Lung microvascular endothelial cell (primary cell): ENCODE data around the gene FLRT1. TPM values are rescaled to one million over a fixed set of nuclear protein-coding genes. Genes with fewer than 3 reads are reported as not detected.

ENCODE experiments used
- DNase-seq, 2 donors: peaks; one replicate each; pipeline versions ENCODE4 v3.0.0 to v3.0.0-alpha.2; 2010; ENCODE audit warnings: low read depth in 2 of 2
- total RNA-seq: library from RNA; depleted of rRNA; stranded (reverse); fragments of >200 nt; gene quantifications from 2 replicates; pipeline ENCODE4 v1.2.1, GENCODE V29; 2014

The FLRT1 gene
- total RNA-seq, 1 donor from 2014 or later, result not detected

DNA sequence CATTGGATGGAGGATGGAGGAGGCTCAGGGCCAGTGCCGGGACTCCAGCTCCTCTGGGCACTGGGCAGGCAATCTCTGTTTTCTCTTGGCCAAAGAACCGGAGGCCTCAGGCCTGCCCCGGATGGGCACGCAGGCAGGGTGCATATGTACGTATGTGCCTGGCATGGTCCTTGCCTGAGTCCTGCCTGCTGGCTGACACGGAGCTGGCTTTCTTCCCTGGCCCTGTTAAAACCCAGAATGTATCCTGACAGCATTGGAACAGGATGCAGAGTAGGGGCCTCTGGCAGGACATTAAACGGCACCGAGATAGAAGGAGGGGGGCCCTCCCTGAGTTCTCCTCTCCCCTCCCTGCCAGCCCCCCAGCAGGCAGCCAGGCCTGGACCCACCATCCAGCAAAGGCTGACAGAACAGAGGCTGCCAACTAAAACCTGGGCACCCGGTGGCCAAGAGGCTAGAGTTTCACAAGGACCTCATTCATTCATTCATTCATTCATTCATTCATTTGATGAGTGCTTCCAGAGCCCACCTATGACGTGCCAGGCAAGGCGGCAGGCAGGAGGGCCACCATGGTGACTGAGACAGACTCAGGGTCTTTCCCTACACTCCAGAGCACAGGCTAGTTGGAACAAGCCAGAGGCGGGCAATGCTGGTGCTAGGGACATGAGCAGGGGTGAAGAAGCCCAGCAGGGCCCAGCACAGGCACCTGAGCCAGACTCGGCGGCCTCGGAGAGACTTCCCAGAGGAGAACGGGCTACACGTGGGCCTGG is 28.8 kb downstream of the FLRT1 start:
- no peak for DNase-seq

DNA sequence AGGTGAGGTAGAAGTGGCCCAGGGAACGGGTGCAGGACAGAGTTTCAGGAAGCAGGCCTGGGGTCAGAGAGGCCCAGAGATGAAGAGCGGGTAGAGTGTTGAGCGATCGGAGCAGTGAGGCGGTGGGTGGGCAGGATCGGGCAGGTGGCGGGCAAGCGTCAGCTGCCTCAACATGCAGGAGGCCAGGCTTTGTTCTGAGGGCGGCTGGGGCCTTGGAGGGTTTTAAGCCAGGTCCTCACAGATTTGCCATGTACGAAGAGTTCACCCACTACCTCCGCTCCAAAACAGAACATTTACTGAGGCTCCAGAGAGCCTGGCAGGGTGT is 29.4 kb downstream of the FLRT1 start:
- DNase-seq, result no peak

DNA sequence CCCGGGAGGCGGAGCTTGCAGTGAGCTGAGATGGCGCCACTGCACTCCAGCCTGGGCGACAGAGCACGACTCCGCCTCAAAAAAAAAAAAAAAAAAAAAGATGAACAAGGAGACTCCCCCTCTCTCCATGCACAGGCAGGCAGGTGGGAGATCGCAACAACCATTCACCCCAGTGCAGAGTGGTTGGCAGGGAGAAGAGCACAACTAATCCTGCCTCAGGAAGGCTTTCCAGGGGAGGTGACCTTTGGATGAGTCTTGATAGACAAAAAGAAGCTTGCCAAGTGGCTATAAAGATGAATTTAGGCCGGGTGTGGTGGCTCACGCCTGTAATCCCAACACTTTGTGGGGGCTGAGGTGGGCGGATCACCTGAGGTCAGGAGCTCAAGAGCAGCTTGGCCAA is 30.0 kb downstream of the FLRT1 start:
- no peak for DNase-seq

- no peak for DNase-seq
These were observed 31.7 kb downstream of the FLRT1 start for GRCh38 chr11:64067230-64067993.

DNA sequence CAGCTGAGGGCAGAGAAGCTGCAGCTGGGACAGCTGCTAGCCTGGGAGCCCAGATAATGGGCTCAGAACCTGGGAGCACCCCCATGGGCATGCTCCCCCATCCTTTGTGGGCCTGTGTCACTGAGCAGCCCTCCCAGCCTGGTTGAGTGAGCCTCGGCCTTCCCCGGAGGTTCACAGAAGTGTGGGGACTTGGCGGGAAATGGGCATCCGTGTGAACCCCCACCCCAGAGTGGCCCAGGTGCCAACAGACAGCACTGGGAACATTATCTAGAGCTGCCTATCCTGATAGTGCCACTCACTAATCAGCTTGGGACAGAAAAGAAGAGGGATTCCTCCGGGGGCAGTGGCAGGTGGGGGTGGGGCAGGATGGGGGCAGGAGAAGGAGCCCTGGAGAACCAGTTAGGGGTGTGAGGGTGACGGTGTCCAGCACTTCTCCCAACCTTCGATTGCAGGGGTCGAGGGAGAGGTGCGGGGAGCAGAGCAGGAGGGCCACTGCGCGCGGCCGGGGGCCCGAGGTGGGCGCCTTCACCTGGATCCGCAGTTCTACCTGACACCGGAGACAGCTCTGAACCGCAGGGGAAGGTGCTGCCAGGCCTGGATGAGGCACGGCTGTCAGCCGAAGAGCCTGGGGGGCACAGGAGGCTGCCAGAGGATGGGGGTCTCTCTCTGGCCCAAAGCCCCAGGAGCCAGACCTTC is 33.1 kb downstream of the FLRT1 start:
- DNase-seq, result no peak

GRCh38 chr11:64069401-64070313 is 33.9 kb downstream of the FLRT1 start:
- DNase-seq, result no peak

GRCh38 chr11:64070314-64070681 is 34.6 kb downstream of the FLRT1 start:
- DNase-seq, result no peak

DNA sequence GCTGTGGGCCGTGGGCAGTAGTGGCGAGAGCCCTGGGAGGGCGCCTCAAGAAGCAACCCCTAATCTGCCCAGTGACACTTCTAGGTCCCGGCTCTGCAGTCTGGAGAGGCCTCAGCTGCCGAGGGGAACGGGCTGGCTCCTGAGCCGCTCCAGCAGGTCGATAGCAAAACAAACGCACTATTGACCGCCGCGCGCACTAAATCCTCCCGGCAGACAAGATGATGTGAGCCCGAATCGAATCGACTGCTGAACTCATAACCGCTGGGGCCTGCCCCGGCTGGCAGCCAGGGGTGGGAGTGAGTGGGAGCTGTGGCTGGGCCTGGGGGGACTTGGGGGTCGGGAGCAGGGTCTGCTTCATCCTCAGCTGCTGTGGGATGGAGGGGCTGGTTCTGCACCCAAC is 36.1 kb downstream of the FLRT1 start:
- no peak for DNase-seq

DNA sequence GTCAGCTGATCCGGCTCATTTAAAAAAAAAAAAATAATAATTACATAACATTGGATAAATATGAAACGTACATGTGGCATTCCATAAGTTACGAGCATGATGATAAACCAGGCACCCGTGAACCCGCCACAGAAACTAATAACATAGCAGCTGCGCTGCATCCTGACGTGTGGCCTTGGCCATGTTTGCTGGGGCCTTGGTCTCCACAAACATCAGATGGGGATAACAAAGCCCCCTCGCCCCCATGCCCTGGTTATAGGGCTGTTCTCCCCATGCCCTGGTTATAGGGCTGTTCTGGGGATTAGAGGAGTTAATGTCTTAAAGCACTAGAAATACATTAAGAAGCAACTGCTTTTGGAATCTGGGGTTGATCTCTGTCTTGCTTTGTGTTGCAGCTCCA is 36.7 kb downstream of the FLRT1 start:
- DNase-seq, result no peak

- no peak for DNase-seq
These were observed 37.1 kb downstream of the FLRT1 start for GRCh38 chr11:64072871-64073270.

- DNase-seq, result no peak
These were observed 37.8 kb downstream of the FLRT1 start for GRCh38 chr11:64073542-64073941.

GRCh38 chr11:64074239-64074638 is 38.5 kb downstream of the FLRT1 start:
- DNase-seq, result no peak

DNA sequence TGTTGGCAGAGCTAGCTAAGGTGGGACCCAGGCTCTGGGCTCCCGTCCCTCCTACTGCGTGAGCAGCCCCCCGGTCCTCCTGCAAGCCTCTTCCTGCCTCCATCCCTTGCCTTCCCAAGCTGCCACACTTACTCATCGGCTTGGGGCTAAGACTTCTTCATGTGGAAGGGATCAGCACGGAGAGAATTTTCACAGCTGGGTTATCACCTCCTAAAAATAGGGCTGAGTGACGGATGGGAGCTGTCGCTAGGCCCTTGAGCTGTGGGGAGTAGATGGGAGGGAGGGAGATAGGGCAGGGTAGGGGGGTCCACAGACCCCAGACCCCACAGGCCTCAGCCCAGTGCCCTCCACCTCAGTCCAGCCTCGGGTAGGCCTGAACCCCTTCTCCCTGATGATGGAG is 41.0 kb downstream of the FLRT1 start:
- DNase-seq, result no peak

DNA sequence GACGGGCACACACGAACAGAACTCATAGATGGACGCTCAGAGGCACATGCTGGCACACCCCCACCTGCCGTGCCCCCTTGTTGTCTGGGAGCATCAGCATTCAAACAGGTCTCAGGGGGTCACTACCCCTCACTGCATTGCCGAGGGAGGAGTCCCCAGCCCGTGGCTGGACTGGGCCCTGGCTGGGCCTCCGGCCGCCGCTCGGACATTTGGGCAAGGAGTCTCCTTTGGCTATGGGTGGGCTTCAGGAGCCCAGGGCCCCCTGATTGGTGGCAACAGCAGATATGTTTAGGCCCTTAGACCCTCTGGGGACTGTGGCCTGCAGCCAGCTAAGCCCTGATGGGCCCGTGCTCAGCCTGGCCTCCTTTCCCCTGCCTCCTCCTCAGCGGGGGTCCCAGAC is 41.9 kb downstream of the FLRT1 start:
- no peak for DNase-seq

- no peak for DNase-seq
These were observed 42.6 kb downstream of the FLRT1 start for GRCh38 chr11:64078284-64078683.

DNA sequence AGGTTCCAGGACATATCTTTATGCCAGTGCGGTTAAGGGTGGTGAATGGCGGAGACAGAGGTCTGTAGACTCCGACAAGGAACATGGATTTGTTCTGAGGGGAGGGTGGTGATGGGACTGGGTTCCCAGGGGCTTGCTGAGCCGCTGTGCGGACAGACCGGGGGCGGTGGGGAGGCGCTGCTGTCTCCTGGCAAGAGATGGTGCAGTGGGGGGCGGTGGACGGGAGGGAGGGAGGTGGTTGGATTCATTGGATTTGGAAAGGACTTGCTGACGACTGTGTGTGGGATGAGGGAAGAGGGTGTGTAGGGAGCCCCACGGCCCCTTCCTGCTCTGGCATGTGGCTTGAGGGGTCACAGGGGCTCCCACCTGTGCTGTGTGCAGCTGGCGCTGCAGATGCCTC is 43.2 kb downstream of the FLRT1 start:
- DNase-seq, result no peak

- no peak for DNase-seq
These were observed 44.7 kb downstream of the FLRT1 start for GRCh38 chr11:64080390-64080789.

DNA sequence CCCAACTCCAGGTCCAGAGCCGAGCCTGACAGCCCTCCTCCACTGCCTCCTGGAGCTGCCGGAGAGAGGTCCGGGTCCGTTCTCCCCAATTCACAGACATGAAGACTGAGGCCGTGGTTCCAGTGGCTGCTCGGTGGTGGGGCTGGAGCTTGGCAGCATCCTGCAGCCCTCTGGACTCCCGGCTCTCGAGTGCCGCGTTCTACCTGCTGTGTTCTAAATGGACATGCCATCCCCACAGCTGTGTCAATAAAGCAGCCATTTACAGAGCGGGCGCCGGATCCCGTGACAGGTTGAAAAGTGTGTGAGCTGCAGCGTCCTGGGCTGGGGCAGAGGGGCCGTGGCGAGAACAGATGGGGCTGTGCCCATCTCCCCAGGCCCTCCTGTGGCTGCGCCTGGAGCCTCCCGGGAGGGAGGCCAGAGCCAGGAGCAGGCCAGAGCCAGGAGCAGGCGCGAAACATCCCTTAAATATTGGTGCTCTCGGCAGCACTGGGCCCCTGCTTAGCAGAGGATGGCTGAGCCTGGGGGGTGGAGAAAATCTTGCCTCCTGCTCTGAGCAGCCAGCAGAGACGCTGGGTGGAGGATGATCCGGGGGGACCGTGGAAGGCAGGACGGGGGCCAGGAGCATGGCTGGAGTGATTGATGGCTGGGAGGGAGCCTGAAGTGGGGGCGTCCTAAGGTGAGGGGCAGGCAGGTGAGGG is 46.2 kb downstream of the FLRT1 start:
- DNase-seq, result no peak

DNA sequence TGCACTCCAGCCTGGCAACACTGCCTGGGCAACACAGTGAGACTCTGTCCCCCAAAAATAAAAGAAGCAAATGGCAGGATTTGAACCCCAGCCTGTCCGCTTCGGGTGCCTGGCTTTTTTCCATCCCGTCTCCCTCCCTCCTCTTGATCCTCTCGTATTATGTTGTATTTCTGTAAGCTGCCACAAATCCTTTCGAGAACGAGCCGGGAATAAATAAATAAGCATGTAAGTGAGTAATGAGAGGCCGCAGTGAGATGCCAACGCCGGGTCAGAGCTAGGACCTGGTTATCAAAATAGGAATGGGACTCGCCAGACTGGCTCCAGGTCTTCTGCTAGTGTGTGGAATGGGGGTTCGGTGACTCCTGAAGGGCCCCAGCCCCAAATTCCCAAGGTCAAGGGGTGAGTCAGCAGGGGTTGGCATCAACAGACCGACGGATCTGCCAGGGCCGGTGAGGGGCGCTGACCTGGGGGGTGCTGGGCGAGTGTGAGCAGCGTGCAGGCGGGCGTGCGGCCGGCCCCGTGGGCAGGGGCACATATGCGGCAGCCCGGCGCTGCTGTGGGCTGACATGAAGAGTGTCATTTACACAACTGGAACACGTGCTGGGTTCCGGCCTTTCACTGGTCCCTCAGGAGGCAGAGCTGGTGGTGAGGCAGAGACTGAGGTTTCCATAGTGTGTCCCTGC is 47.8 kb downstream of the FLRT1 start:
- no peak for DNase-seq

DNA sequence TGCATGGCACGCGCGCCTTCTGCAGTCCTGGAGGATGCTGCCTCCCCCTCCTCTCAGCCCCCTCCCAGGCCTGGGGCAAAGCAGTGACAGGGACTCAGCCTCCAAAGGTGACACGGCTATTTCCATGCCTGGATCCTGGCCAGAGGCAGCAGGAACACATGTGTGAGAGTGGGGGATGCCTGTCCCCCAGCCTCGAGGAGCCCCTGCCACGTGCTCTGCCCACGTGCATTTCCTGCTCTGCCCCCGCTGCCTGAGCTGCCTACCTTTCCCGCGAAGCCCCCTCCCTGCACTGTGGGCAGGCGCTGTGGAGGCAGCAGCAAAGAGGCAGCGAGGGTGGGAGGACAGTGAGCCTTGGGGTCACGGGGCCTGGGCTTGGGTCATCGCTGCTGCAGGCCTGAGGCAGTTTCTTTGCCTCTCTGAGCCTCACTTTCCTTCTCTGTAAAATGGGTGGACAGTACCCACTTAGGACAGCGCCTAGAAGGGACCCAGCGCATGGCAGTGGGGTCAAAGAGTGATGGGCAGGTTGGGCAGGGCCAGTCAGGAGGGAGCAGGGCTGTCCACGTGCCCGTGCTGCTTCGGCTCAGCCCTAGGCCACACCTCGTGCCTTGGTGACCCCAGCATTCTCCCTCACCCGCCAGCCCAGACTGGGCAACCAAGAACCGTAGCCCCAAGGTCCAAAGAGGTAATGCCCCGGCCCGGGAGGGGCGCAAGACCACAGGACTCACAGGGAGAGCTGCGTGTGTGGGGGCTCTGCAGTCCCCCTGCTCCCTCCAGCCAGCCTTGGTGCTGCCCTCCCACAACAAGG is 48.6 kb downstream of the FLRT1 start:
- no peak for DNase-seq
